ENCODE measurements around the gene ADGRG4. TPM values are rescaled to one million over a fixed set of nuclear protein-coding genes. Genes with fewer than 3 reads are reported as not detected.
A peak's percentile ranks its signal among the peaks of the same experiment; 100 is the strongest.
"Not testable (repeated sequence)": the region's sequence is repeated elsewhere in the genome, so short reads cannot be mapped to it uniquely, and the experiment has no call there.

Gene ADGRG4, protein sequence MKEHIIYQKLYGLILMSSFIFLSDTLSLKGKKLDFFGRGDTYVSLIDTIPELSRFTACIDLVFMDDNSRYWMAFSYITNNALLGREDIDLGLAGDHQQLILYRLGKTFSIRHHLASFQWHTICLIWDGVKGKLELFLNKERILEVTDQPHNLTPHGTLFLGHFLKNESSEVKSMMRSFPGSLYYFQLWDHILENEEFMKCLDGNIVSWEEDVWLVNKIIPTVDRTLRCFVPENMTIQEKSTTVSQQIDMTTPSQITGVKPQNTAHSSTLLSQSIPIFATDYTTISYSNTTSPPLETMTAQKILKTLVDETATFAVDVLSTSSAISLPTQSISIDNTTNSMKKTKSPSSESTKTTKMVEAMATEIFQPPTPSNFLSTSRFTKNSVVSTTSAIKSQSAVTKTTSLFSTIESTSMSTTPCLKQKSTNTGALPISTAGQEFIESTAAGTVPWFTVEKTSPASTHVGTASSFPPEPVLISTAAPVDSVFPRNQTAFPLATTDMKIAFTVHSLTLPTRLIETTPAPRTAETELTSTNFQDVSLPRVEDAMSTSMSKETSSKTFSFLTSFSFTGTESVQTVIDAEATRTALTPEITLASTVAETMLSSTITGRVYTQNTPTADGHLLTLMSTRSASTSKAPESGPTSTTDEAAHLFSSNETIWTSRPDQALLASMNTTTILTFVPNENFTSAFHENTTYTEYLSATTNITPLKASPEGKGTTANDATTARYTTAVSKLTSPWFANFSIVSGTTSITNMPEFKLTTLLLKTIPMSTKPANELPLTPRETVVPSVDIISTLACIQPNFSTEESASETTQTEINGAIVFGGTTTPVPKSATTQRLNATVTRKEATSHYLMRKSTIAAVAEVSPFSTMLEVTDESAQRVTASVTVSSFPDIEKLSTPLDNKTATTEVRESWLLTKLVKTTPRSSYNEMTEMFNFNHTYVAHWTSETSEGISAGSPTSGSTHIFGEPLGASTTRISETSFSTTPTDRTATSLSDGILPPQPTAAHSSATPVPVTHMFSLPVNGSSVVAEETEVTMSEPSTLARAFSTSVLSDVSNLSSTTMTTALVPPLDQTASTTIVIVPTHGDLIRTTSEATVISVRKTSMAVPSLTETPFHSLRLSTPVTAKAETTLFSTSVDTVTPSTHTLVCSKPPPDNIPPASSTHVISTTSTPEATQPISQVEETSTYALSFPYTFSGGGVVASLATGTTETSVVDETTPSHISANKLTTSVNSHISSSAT (N-terminal part only)
- under 1 TPM in 1 of 2 donors, not detected in 1; 0.23 TPM for total RNA-seq

DNA sequence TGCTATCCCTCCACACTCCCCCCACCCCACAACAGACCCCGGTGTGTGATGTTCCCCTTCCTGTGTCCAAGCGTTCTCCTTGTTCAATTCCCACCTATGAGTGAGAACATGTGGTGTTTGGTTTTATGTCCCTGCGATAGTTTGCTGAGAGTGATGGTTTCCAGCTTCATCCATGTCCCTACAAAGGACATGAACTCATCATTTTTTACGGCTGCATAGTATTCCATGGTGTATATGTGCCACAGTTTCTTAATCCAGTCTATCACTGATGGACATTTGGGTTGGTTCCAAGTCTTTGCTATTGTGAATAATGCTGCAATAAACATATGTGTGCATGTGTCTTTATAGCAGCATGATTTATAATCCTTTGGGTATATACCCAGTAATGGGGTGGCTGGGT lies at the start of gene ADGRG4:
ADGRG4 (plus strand) TSS at position 243 of the 400 bp plus-strand sequence. CDS start 7,815 bp downstream, outside the sequence.
- 94% methylated on average over 4 of the region's 4 CpGs for WGBS
- H3K27ac ChIP-seq; H3K4me1 ChIP-seq (replicated peaks); H3K4me3 ChIP-seq; DNase-seq (ENCODE audit: low spot score); intact Hi-C loops (cut with DNase I); H3K9me3 ChIP-seq; H3K27me3 ChIP-seq (replicated peaks; ENCODE audit: insufficient read depth); H3K36me3 ChIP-seq: not testable (repeated sequence)

DNA sequence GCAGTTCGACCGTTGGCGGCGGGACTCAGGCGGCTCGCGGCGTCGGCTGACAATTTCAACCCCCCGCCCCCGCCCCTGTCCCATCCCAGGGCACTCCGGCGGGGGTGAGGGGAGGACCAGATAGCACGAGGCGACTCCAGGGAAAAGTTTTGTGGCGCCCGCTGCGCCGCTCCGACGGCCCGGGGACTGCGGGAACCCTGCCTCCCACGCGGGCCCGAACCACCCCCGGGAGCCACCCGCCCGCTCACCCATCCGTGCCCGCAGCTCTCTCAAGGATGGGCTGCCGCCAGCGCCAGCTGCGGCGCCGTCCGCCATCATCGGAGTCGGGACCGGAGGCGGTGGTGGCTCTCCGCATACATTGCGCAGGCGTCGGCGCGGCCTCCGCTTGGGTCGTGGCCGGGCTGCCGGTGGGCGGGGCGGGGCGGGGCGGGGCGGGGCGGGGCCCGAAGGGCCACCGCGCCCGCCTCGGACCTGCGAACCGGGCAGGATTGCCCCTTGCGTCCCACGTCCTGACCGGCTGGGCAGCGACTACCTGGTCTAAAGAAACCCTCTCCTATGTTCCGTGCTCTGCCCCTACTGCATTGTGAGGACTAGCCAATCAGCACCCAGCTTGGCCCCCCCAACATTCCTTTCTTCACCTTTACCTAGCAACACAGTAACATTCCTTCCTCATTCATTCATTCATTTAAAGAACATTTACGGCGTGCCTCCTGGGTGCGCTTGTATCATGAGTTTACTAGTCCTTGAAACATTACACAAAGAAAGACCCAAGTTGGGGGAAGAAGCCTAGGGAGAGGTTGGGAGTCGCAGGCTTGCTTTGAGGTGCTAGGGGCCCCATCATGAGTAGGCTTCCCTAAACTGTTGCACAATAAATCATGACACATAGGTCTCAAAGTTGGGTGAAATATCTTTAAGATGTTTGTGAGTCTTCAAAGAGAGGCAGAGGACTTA lies 49.4 kb upstream of the ADGRG4 start, which contains the start of gene MAP7D3:
MAP7D3 (minus strand) TSS at position 360 of the 951 bp plus-strand sequence; CDS start at position 318, 42 bp downstream.
- intact Hi-C loops (cut with DNase I) = loop anchor here (5.0 kb wide), 1 partner anchor 79 kb away; no protein-coding TSS in a partner anchor
- peak; percentile 18 for DNase-seq (ENCODE audit: low spot score)
- Histone ChIP-seq H3K4me1 (replicated peaks) (no peaks in the 10 kb centered on the region), H3K4me3 (peak within 1 kb of the TSS; percentile 44 to 47), H3K36me3 (no peaks in the 10 kb centered on the region), H3K27me3 (replicated peaks; ENCODE audit: insufficient read depth) (no peaks in the 10 kb centered on the region), H3K9me3 (no peaks in the 10 kb centered on the region), H3K27ac (peak within 1 kb of the TSS in 1 of 2 donors; percentile 51)
- TF ChIP-seq POLR2A (IDR thresholded peaks at IDR 0.05) (no peak), POLR2AphosphoS5 (IDR thresholded peaks at IDR 0.05) (no peak)
- TF ChIP-seq, protein P1, sequence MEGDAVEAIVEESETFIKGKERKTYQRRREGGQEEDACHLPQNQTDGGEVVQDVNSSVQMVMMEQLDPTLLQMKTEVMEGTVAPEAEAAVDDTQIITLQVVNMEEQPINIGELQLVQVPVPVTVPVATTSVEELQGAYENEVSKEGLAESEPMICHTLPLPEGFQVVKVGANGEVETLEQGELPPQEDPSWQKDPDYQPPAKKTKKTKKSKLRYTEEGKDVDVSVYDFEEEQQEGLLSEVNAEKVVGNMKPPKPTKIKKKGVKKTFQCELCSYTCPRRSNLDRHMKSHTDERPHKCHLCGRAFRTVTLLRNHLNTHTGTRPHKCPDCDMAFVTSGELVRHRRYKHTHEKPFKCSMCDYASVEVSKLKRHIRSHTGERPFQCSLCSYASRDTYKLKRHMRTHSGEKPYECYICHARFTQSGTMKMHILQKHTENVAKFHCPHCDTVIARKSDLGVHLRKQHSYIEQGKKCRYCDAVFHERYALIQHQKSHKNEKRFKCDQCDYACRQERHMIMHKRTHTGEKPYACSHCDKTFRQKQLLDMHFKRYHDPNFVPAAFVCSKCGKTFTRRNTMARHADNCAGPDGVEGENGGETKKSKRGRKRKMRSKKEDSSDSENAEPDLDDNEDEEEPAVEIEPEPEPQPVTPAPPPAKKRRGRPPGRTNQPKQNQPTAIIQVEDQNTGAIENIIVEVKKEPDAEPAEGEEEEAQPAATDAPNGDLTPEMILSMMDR (IDR thresholded peaks at IDR 0.05) = no peak
- WGBS = 4% methylated on average over 13 of the region's 73 CpGs

DNA sequence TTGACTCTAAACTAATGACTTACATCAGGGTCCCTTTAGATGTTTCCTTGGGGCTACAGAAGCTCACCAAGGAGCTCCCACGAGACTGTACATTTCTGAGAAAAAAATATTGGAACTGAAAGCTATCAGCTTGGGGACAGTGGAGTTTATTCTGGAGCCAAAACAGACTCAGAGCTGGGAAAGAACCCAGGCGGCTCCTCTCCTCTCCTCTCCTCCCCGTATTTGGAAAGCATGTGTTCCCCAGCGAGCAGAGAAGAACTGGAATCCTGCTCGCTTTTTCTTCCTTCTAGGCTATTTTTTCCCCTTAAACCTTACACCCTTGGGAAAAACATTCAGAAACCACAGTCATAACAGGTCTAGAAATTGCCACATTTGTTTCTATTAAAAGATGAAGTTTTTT lies 45.2 kb upstream of the ADGRG4 start:
- Histone ChIP-seq H3K27ac (no peak overlapping the region), H3K27me3 (replicated peaks; ENCODE audit: insufficient read depth) (no peaks in the 10 kb centered on the region), H3K4me1 (replicated peaks) (no peaks in the 10 kb centered on the region), H3K4me3 (no peak overlapping the region), H3K36me3 (no peaks in the 10 kb centered on the region), H3K9me3 (no peaks in the 10 kb centered on the region)
- 32% methylated on average over 4 of the region's 5 CpGs for WGBS
- no peak for TF ChIP-seq POLR2A (IDR thresholded peaks at IDR 0.05)
- no peak for TF ChIP-seq POLR2AphosphoS5 (IDR thresholded peaks at IDR 0.05)
- TF ChIP-seq, protein P1 (IDR thresholded peaks at IDR 0.05) = no peak
- intact Hi-C loops (cut with DNase I) = no loop called here
- DNase-seq (ENCODE audit: low spot score) = no peak

DNA sequence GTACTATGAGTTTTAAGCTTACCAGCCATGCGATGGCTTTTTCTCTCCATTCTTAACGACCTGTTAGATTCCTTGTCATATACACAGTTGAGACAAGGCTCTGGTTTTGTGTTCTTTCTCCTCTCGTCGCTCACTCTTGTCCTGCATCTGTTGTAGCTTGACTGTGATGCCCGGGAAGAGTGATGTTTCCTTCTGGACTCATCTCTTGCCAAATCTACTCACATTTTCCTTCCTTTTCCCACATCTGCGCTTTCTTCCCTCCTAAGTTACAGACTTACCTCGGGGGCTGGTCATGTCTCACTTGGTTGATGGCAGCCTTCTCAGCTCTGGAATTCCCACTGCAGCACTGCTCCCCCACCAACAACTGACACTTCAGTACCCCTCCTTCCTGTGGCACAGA lies 44.7 kb upstream of the ADGRG4 start:
- Histone ChIP-seq H3K4me1 (replicated peaks) (no peaks in the 10 kb centered on the region), H3K36me3 (no peaks in the 10 kb centered on the region), H3K27me3 (replicated peaks; ENCODE audit: insufficient read depth) (no peaks in the 10 kb centered on the region), H3K9me3 (no peaks in the 10 kb centered on the region), H3K4me3 (no peak overlapping the region), H3K27ac (no peak overlapping the region)
- DNase-seq (ENCODE audit: low spot score) = no peak
- intact Hi-C loops (cut with DNase I) = no loop called here
- 30% methylated on average over 7 of the region's 7 CpGs for WGBS
- TF ChIP-seq POLR2A (IDR thresholded peaks at IDR 0.05) (no peak), POLR2AphosphoS5 (IDR thresholded peaks at IDR 0.05) (no peak)
- TF ChIP-seq, protein P1 (IDR thresholded peaks at IDR 0.05) = no peak

Measured in prostate gland (tissue), 2 donors.